ENCODE data around the gene B4GAT1. TPM values are rescaled to one million over a fixed set of nuclear protein-coding genes. Genes with fewer than 3 reads are reported as not detected.

B4GAT1 gene
- total and polyA plus RNA-seq, 2 of the 13 experiments (the other 11 are each of a cell fraction or from before 2014, with no cell fraction given): 40.4 to 109 TPM

- TF ChIP-seq NCOR1 (IDR thresholded peaks at IDR 0.05; ENCODE audit: borderline replicate concordance, low read length) (no peak), CBX5 (CRISPR knock-in tag; IDR thresholded peaks at IDR 0.05; ENCODE audit: borderline replicate concordance) (no peak), KLF9 (CRISPR knock-in tag; IDR thresholded peaks at IDR 0.05; ENCODE audit: low read depth) (no peak)
Observed at GRCh38 chr11:66335531-66336233, 11.7 kb downstream of the B4GAT1 start (continued).

GRCh38 chr11:66334605-66335442 is 12.6 kb downstream of the B4GAT1 start:
- Histone ChIP-seq H3K27ac (ENCODE audit: extremely low read length, insufficient read depth, low read length) (no peak overlapping the region), H3K36me3 (replicated peaks in 1 of 2; ENCODE audit: control insufficient read depth in 1 of 2, insufficient read depth in 2 of 2, low read length in 2 of 2) (peaks cover 5 to 6% of the 10 kb centered on the region in 2 experiments; a peak in 3 of 5 replicates), H3K4me3 (replicated peaks in 1 of 3; ENCODE audit: insufficient read depth in 1 of 3, low read depth in 2 of 3, low read length in 3 of 3) (peak overlapping the region; percentile 64 to 79 (median 70); a peak in 5 of 6 replicates), H3K27me3 (ENCODE audit: control insufficient read depth in 1 of 2, insufficient read depth in 2 of 2, low read length in 2 of 2) (no peaks in the 10 kb centered on the region), H2AFZ (ENCODE audit: low read length) (no peak overlapping the region), H4K20me1 (ENCODE audit: insufficient read depth, low read length) (no peaks in the 10 kb centered on the region), H3K9ac (ENCODE audit: insufficient read depth, low read depth, low read length) (peak overlapping the region; percentile 67), H3K4me2 (ENCODE audit: low read depth, low read length) (peak overlapping the region; percentile 87), H3K79me2 (ENCODE audit: insufficient read depth, low read length) (no peaks in the 10 kb centered on the region), H3K4me1 (ENCODE audit: insufficient read depth, low read length) (peaks cover 23% of the 10 kb centered on the region), H3K9me3 (ENCODE audit: low read length) (no peaks in the 10 kb centered on the region)
- ChIA-PET POLR2A (interaction anchor here (0.9 to 3.6 kb wide), 7 partner anchors 8 to 46 kb away, joined by 3 to 59 read pairs (median 5); partner anchors contain the start of genes B4GAT1, SLC29A2 and YIF1A), CTCF (ENCODE audit: low intra/inter-chr PET ratio, low total read pairs) (no interaction called here)
- TF ChIP-seq ZNF629 (CRISPR knock-in tag; conservative IDR thresholded peaks at IDR 0.05): peak; percentile 96
- TF ChIP-seq SNAI1 (CRISPR knock-in tag; IDR thresholded peaks at IDR 0.05; ENCODE audit: borderline replicate concordance): no peak
- TF ChIP-seq NR2F6 (IDR thresholded peaks at IDR 0.05): no peak
- no peak for TF ChIP-seq NR2F6 (CRISPR knock-in tag; IDR thresholded peaks at IDR 0.05)
- 0 out of 2 replicates have a peak, but pooled peaks have one; percentile 10 for TF ChIP-seq HNRNPL (IDR thresholded peaks at IDR 0.05; ENCODE audit: low read depth, low read length)
- peak; percentile 77 for TF ChIP-seq ZMYM3 (CRISPR knock-in tag; IDR thresholded peaks at IDR 0.05)
- no peak for DNase-seq (ENCODE audit: low spot score)
- FAIRE-seq: no peak
- no peak for ATAC-seq
- BruUV-seq (replicated peaks): no TSS peak
- intact Hi-C loops (cut with micrococcal nuclease; ENCODE audit: unreplicated experiment) (no loop called here), in situ Hi-C loops (cut with HindIII; ENCODE audit: extremely low pct_ligation_motif_present, low pct_unique_long_range_greater_than_20kb) (no loop called here)
- 79% methylated on average over 12 of the region's 42 CpGs for WGBS (ENCODE audit: low lambda C conversion rate)
